ENCODE results near the gene TMEM74B.

Gene TMEM74B

DNA sequence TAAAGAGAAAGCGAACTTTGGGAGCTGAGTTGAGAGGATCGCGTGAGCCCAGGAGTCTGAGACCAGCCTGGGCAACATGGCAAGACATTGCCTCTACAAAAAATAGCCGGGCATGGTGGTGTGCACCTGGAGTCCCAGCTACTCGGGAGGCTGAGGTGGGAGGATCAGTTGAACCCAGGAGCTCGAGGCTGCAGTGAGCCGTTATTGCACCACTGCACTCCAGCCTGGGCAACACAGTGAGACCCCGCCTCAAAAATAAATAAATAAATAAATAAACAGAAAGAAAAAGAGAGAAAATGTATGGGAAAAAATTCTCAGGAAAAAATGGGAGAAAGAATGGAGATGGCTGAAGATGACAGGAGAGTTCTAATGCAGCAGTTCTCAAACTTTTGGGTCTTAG is 21.0 kb upstream of the TMEM74B start:
- H3K27me3 ChIP-seq (ENCODE audit: insufficient read depth, low read depth, severe bottlenecking), result peaks cover 10% of the 10 kb centered on the region
- no peak overlapping the region for H3K27ac ChIP-seq
- H3K4me3 ChIP-seq (ENCODE audit: low read depth, low read length), result no peak overlapping the region
- no peaks in the 10 kb centered on the region for H3K36me3 ChIP-seq
- TF ChIP-seq, protein P1, sequence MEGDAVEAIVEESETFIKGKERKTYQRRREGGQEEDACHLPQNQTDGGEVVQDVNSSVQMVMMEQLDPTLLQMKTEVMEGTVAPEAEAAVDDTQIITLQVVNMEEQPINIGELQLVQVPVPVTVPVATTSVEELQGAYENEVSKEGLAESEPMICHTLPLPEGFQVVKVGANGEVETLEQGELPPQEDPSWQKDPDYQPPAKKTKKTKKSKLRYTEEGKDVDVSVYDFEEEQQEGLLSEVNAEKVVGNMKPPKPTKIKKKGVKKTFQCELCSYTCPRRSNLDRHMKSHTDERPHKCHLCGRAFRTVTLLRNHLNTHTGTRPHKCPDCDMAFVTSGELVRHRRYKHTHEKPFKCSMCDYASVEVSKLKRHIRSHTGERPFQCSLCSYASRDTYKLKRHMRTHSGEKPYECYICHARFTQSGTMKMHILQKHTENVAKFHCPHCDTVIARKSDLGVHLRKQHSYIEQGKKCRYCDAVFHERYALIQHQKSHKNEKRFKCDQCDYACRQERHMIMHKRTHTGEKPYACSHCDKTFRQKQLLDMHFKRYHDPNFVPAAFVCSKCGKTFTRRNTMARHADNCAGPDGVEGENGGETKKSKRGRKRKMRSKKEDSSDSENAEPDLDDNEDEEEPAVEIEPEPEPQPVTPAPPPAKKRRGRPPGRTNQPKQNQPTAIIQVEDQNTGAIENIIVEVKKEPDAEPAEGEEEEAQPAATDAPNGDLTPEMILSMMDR (IDR thresholded peaks at IDR 0.05; ENCODE audit: low read depth, low read length), result no peak
- H3K9me3 ChIP-seq (ENCODE audit: severe bottlenecking), result no peaks in the 10 kb centered on the region
- no peak for DNase-seq

DNA sequence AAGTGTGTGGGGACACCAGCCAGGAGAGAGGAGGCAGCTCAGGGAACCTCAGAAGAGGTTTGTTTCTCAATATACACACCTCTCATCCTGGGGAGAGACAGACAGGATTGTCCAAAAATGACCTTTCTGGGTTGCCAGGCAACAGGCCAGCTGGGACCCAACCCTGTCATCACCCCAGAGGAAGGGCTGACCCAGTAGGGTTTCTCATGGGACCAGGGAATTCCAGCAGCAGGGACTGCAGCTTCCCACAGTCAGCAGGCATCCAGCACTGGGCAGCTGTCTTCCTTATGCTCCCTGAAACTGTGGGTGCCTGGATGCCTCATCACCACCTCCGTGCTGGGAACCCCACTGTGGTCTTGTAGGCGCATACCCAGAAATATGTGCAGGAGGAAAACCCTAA is 19.8 kb upstream of the TMEM74B start:
- H3K9me3 ChIP-seq (ENCODE audit: severe bottlenecking), result no peaks in the 10 kb centered on the region
- H3K36me3 ChIP-seq, result no peaks in the 10 kb centered on the region
- no peak overlapping the region for H3K27ac ChIP-seq
- H3K27me3 ChIP-seq (ENCODE audit: insufficient read depth, low read depth, severe bottlenecking), result peaks cover 6% of the 10 kb centered on the region
- TF ChIP-seq, protein P1 (IDR thresholded peaks at IDR 0.05; ENCODE audit: low read depth, low read length), result no peak
- no peak overlapping the region for H3K4me3 ChIP-seq (ENCODE audit: low read depth, low read length)
- no peak for DNase-seq

DNA sequence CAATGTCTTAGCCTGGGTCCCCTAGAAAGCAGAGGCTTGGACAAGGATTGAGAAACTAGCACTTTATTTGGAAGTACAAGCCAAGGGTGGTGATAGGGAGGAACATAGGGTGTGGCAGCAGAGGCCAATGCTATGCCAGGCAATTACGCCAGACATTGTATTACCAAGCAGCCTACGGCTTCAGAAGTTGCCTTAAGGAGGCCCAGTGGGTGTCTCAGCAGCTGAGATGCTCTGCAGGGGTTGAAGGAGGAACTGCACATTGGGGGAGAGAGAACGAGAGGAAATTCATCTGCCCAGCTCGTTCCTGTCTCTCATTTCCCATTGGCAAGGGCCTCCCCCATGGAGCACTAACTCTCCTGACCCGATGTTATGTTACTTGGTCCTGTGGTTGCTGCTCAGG is 19.3 kb upstream of the TMEM74B start:
- no peak overlapping the region for H3K27ac ChIP-seq
- H3K27me3 ChIP-seq (ENCODE audit: insufficient read depth, low read depth, severe bottlenecking), result peaks cover under 1% of the 10 kb centered on the region
- no peaks in the 10 kb centered on the region for H3K9me3 ChIP-seq (ENCODE audit: severe bottlenecking)
- TF ChIP-seq, protein P1 (IDR thresholded peaks at IDR 0.05; ENCODE audit: low read depth, low read length), result no peak
- no peaks in the 10 kb centered on the region for H3K36me3 ChIP-seq
- no peak overlapping the region for H3K4me3 ChIP-seq (ENCODE audit: low read depth, low read length)
- DNase-seq, result no peak

DNA sequence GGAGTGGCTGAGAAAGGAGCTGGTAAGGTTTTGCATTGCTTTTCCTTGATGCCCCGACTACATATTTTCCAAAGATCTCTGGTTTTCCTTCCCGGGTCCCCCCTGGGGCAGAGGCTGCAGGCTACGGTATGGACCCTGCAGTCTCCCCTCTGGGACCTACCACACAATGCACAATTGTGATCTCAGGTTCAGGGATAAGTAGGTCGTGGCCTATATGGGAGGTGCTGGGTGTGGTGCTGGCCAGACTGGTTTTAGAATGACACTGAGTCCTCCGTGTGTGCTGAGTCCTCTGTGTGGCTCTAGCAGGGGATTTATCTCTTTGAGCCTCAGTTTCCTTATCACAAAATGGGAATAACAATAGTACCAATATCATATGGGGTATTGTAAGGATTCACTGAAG is 18.8 kb upstream of the TMEM74B start:
- DNase-seq, result no peak
- TF ChIP-seq, protein P1 (IDR thresholded peaks at IDR 0.05; ENCODE audit: low read depth, low read length), result no peak
- H3K27me3 ChIP-seq (ENCODE audit: insufficient read depth, low read depth, severe bottlenecking), result no peaks in the 10 kb centered on the region
- H3K27ac ChIP-seq, result no peak overlapping the region
- H3K9me3 ChIP-seq (ENCODE audit: severe bottlenecking), result no peaks in the 10 kb centered on the region
- no peaks in the 10 kb centered on the region for H3K36me3 ChIP-seq
- H3K4me3 ChIP-seq (ENCODE audit: low read depth, low read length), result no peak overlapping the region

DNA sequence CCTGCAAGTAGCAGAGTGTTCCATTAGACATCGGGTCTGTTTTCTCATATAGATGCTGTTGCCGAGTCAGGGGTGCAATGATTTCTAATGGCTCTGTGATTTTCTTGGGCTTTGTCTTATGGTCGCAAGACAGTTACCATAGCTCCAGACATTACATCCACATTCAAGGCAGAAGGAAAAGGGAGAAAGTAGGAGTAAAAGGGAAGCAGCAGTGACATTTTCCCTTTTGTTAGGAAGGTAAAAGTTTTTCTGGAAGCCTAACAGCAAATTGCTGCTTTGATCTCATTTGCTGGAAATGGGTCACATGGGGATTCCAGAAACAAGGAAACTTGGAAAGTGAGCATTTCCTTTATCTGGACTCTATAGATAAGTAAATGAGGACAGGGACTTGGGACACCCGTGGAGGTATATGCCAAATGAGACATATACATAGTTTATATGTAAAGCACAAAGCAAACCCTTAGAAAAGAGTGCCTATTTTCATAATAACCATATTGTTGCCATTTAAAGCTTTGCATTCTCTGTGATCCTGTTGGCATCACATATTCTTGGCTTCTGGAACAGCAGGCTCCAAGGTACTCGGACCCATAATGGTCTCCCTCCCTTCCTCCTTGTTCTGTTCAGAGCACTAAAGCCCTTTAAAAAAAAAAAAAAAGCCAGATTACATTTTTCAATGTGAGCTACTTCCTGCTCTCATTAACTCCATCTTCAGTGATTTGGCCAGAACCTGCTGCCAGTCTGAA is 18.2 kb upstream of the TMEM74B start, which contains the start of gene C20orf202:
Gene C20orf202, plus strand, starts transcription at position 693 of the 743 bp plus-strand sequence. CDS start 132 bp downstream, outside the sequence.
- Histone ChIP-seq H3K9me3 (ENCODE audit: severe bottlenecking) (no peaks in the 10 kb centered on the region), H3K27ac (no peak within 1 kb of the TSS), H3K4me3 (ENCODE audit: low read depth, low read length) (no peak within 1 kb of the TSS), H3K36me3 (no peaks in the 10 kb centered on the region), H3K27me3 (ENCODE audit: insufficient read depth, low read depth, severe bottlenecking) (no peaks in the 10 kb centered on the region)
- DNase-seq, result no peak
- TF ChIP-seq, protein P1 (IDR thresholded peaks at IDR 0.05; ENCODE audit: low read depth, low read length), result no peak

DNA sequence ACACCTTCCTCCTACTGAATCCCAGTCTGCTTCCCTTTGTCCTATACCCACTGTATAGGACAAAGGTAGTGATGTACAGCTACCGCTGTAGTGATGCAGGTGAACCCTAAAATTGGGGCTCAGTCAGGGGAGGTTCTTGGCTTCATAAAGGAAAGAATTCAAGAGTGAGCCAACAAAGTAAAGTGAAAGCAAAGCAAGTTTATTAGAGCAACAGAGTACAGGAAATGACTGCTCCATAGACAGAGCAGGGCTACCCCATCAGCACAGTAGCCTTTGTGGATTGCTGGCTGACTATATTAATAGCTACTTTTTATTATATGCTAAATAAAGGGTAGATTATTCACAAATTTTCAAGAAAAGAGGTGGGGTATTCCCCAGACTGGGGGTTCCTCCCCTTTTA is 15.2 kb upstream of the TMEM74B start:
- Histone ChIP-seq H3K27ac (no peak overlapping the region), H3K36me3 (no peaks in the 10 kb centered on the region), H3K4me3 (ENCODE audit: low read depth, low read length) (no peak overlapping the region), H3K27me3 (ENCODE audit: insufficient read depth, low read depth, severe bottlenecking) (no peaks in the 10 kb centered on the region), H3K9me3 (ENCODE audit: severe bottlenecking) (no peaks in the 10 kb centered on the region)
- DNase-seq, result no peak
- TF ChIP-seq, protein P1 (IDR thresholded peaks at IDR 0.05; ENCODE audit: low read depth, low read length), result no peak

Measured in WERI-Rb-1 (cell line).